BJ (cell line): Measurements from ENCODE around the gene IP6K1. TPM values are rescaled to one million over a fixed set of nuclear protein-coding genes. Genes with fewer than 3 reads are reported as not detected.
A peak's percentile ranks its signal among the peaks of the same experiment; 100 is the strongest.

Experiments
- CTCF ChIA-PET: fragments of 350-600 bp; formaldehyde crosslinking; extraction: SDS; loops from one replicate; lab custom pipeline; 2021; ENCODE audit warnings: antibody characterized with exemption, inconsistent platforms; lab: Yijun Ruan, JAX
- POLR2A ChIA-PET: fragments of 300-600 bp; sonication (Branson Sonifier 250); formaldehyde crosslinking; extraction: SDS; loops from one replicate; lab custom pipeline; 2021; ENCODE audit warnings: antibody characterized with exemption; lab: Charles Lee
- DNase-seq: peaks from one replicate; pipeline ENCODE4 v3.0.0-alpha.2; 2011; ENCODE audit warnings: low read depth
- H3K27me3 ChIP-seq: 2 replicates; pipeline ENCODE4 v1.6.0; 2011; ENCODE audit warnings: low read length; ENCODE audit not compliant: control insufficient read depth, insufficient read depth
- H3K36me3 ChIP-seq: 2 replicates; pipeline ENCODE4 v1.5.1; 2011; ENCODE audit warnings: low read length; ENCODE audit not compliant: control insufficient read depth, insufficient read depth
- H3K4me3 ChIP-seq: 2 replicates; pipeline ENCODE4 v1.5.1; 2011; ENCODE audit warnings: low read depth, mild to moderate bottlenecking, control low read depth, low read length
- polyA plus RNA-seq: library from polyadenylated mRNA; depleted of rRNA; stranded (reverse); fragments of >200 nt; gene quantifications from 2 replicates; pipeline ENCODE4 v1.2.3, GENCODE V29; 2011; rRNA removed
- small RNA-seq: library from RNA; depleted of rRNA; stranded (forward); fragments of <200 nt; gene quantifications from one replicate; pipeline ENCODE3, GENCODE V24; 2012; ENCODE audit warnings: low replicate concordance, low read depth; ENCODE audit not compliant: insufficient read length
- TF ChIP-seq, protein P1 (sequence below): IDR thresholded peaks from 2 replicates; pipeline ENCODE4 v1.5.1; 2011; ENCODE audit warnings: low read depth, mild to moderate bottlenecking, control low read depth, inconsistent platforms, low read length, moderate library complexity; ENCODE audit not compliant: insufficient read depth

Gene IP6K1
- polyA plus RNA-seq, 1 experiment: 54.4 TPM

DNA sequence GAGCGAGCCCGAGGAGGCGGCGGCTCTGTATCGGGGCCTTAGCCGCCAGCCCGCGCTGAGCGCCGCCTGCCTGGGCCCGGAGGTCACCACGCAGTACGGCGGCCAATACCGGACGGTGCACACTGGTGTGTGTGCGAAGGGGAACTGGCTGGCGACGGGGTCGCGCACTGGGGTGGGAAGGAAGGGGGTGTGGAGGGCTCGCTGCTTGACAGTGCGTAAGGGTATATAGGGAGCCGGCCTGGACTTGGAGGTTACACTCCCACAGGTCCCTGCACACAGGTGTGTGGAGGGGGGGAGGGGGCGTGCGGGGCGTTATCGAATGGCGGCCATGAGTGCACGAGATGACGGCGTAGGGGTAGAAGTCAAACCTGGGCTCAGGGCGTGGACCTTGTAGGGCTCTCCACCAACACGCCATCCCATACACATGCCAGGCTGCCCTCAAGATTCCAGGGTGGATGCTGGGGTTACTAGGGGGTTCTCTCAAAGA, 111.8 kb downstream of the IP6K1 start:
- no peaks in the 10 kb centered on the region for H3K27me3 ChIP-seq
- no peak for DNase-seq
- CTCF ChIA-PET: no interaction called here
- POLR2A ChIA-PET: no interaction called here
- H3K4me3 ChIP-seq: peak overlapping the region; percentile 79
- H3K36me3 ChIP-seq: peaks cover 26% of the 10 kb centered on the region
- TF ChIP-seq, protein P1, sequence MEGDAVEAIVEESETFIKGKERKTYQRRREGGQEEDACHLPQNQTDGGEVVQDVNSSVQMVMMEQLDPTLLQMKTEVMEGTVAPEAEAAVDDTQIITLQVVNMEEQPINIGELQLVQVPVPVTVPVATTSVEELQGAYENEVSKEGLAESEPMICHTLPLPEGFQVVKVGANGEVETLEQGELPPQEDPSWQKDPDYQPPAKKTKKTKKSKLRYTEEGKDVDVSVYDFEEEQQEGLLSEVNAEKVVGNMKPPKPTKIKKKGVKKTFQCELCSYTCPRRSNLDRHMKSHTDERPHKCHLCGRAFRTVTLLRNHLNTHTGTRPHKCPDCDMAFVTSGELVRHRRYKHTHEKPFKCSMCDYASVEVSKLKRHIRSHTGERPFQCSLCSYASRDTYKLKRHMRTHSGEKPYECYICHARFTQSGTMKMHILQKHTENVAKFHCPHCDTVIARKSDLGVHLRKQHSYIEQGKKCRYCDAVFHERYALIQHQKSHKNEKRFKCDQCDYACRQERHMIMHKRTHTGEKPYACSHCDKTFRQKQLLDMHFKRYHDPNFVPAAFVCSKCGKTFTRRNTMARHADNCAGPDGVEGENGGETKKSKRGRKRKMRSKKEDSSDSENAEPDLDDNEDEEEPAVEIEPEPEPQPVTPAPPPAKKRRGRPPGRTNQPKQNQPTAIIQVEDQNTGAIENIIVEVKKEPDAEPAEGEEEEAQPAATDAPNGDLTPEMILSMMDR: 0 out of 2 replicates have a peak, but pooled peaks have one; percentile 6

Small RNA genes lying within 50 kb of the gene (small RNA-seq; reads per million reads assigned to genes)
- not detected for gene AMIGO3
- not detected for gene COX6CP14

Other genes starting within 250 kb of the IP6K1 start
- 0.01 and 0.04 TPM in 2 replicates for gene BSN, start 232.1 kb downstream of the IP6K1 start, polyA plus RNA-seq
- gene APEH, start 112.2 kb downstream of the IP6K1 start, polyA plus RNA-seq: 105 and 165 TPM in 2 replicates
- 5.5 and 10.7 TPM in 2 replicates for gene MST1, start 97.1 kb downstream of the IP6K1 start, polyA plus RNA-seq
- 28.8 and 61.2 TPM in 2 replicates for gene RNF123, start 97.0 kb downstream of the IP6K1 start, polyA plus RNA-seq
- gene AMIGO3, start 66.9 kb downstream of the IP6K1 start, polyA plus RNA-seq: not detected in 2 replicates
- gene GMPPB, start 62.6 kb downstream of the IP6K1 start, polyA plus RNA-seq: 19.0 and 30.0 TPM in 2 replicates
- not detected in 2 replicates for gene CDHR4, start 13.3 kb upstream of the IP6K1 start, polyA plus RNA-seq
- 3.1 and 4.4 TPM in 2 replicates for gene INKA1, start 16.7 kb upstream of the IP6K1 start, polyA plus RNA-seq
- gene UBA7, start 27.4 kb upstream of the IP6K1 start, polyA plus RNA-seq: 32.9 and 62.5 TPM in 2 replicates
- 4.9 and 5.8 TPM in 2 replicates for gene TRAIP, start 70.0 kb upstream of the IP6K1 start, polyA plus RNA-seq
- gene CAMKV, start 83.4 kb upstream of the IP6K1 start, polyA plus RNA-seq: not detected in 2 replicates
- 0.17 and 0.64 TPM in 2 replicates for gene MST1R, start 117.3 kb upstream of the IP6K1 start, polyA plus RNA-seq
- 9.5 and 14.1 TPM in 2 replicates for gene MON1A, start 143.3 kb upstream of the IP6K1 start, polyA plus RNA-seq
- gene RBM6, start 153.6 kb upstream of the IP6K1 start, polyA plus RNA-seq: 33.4 and 46.6 TPM in 2 replicates